UCSD-AML1 (cell line): Measurements from ENCODE around the gene MVK.

Experiments used
- DNase-seq: peaks from one replicate; lab custom pipeline; 2025; ENCODE audit not compliant: unreplicated experiment; lab: John Stamatoyannopoulos, UW

The MVK gene

GRCh38 chr12:109626378-109627115, 53.0 kb downstream of the MVK start:
- DNase-seq, result no peak

GRCh38 chr12:109627633-109628032, 54.0 kb downstream of the MVK start:
- no peak for DNase-seq

DNA sequence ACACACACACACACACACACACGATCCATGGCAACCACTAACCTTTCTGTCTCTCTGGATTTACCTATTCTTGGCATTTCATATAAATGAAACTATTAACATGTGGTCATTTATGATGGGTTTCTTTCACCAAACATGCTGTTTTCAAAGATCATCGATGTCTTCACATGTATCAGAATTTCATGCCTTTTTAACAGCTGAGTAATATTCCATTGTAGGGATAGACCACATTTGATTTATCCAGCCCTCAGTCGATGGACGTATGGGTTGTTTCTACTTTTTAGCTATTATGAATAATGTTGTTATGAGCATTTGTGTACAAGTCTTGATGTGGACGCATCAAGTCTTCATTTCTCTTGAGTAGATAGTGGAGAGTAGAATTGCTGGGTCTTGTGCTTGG, 56.5 kb downstream of the MVK start:
- no peak for DNase-seq

- no peak for DNase-seq
Measured at GRCh38 chr12:109630815-109631214, 57.2 kb downstream of the MVK start.

DNA sequence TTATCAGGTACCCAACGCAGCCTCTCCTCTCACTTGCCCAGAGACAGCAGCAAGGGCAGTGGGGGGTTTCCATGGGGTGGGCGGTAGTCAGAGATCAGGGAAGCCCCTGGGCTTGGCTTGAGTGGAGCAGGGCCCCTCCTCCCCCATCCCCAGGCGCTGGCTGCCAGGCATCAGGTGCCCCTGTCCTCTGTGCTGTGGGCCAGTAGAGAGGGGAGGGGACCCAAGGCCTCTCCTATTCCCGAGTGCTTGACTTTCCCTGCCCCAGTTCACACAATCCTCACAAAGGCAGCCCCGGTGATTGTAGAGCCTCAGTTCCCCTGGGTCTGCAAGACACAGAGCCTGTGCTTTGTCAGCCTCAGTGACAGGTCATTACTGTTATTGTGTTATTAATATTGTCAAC, 57.7 kb downstream of the MVK start:
- no peak for DNase-seq

- DNase-seq, result no peak
Measured at GRCh38 chr12:109631751-109632150, 58.2 kb downstream of the MVK start.

DNA sequence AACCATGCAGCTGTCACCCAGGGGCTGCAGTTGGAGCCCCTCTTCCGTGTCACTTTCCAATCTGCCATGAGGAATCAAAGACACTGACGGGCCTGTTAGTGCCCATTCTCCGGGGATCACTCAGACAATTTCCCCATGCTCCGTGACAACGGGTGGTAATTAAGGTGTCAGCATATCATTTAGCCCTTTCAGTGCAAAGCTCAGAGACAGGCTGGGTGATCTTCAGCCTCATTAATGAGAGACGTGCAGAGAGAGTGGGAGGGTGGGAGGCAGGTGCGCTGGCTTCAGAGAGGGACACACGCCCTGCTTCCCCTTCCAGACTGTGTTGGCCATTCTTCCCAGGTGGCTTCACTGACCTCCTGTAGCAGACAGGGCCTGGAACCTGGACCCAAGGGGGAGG, 58.7 kb downstream of the MVK start:
- no peak for DNase-seq

GRCh38 chr12:109635717-109636116, 62.1 kb downstream of the MVK start:
- no peak for DNase-seq

DNA sequence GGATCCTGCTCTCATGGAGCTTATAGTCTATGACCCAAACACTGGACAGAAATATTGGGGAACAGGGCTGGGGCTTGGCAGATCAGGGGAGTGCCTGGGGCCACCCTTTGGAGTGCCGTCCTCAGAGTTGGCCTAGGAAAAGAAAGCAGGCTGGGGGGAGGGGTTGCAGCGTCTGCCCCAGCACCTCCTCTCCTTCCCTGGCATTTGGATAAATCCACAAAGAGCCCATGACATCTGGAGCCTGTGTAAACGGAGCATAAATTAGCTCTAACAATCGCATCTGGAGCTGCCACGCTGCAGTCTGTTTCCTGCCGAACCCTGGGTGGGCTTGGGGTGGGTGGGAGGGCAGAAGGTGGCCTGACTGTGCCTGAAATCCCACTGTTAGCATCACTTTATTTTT, 63.8 kb downstream of the MVK start:
- no peak for DNase-seq

DNA sequence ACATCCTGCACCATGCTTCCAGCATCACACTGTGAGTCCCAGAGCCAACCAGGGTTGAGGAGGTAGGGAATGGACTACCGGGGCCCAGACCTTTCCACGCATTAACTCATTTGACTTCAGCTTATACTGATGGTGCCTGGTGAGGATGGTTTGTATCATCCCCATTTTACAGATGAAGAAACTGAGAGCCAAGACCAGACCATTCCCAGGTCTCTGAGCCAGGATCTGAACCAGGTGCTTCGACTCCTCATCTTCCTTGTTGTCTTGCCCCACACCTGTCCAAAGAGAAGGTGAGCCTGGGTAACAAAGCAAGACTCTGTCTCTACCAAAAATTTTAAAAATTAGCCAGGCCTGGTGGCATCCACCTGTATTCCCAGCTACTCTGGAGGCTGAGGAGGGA, 64.4 kb downstream of the MVK start:
- DNase-seq, result no peak

- DNase-seq, result no peak
Measured at GRCh38 chr12:109638735-109639134, 65.1 kb downstream of the MVK start.

GRCh38 chr12:109639151-109639872, 65.7 kb downstream of the MVK start:
- no peak for DNase-seq

DNA sequence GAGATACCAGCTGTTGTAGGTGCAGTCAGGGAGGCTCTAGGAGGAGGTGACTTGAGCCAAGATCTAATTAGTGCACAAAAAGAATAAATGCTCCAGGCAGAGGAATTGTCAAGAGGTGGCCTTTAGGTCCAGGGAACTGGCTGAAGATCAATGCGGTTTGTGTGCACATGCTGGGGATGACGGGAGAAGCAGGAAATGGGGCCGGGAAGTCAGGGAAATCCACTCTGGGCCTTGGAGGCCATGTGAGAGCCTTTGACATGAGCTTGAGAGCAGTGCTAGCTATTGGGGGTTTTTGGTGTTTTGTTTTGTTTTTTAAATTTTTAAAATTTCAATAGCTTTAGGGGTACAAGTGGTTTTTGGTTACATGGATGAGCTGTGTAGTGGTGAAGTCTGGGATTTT, 67.4 kb downstream of the MVK start:
- no peak for DNase-seq

DNA sequence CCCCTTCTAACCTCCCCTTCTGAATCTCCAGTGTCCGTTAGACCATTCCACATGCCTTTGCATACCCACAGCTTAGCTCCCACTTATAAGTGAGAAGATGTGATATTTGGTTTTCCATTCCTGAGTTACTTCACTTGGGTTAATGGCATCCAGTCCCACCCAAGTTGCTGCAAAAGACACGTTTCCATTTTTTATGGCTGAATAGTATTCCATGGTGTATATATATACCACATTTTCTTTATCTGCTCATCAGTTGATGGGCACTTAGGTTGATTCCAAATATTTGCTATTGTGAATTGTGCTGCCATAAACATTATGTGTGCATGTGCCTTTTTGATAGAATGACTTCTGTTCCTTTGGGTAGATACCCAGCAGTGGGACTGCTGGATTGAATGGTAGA, 67.8 kb downstream of the MVK start:
- no peak for DNase-seq

DNA sequence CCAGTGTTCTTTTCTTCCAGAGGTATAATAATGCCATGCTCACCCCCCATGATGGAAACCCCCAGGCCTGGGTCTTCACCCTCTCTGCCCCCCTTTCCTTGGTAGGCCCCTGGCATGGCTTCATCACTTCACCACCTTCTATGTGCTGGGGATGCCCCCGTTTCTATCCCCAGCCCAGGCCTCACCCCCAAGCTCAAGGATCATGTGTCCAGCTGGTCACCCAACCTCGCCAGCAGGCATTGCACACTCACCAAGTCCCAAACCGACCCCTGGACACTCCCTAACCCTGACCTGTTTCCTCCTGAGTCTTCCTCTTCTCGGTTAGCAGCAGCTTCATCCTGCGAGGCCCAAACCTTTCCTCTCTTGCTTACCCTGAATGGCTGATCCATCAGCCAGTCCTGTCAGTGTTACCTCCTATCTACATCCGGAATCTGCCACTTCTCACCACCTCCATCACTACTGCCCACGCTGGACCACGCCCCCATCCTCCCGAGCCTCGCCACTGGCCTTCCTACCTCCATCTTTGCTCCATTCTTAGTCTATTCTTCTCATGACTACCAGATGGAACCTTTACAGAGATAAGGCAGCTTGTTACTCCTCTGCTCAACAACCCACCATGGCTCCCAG, 69.0 kb downstream of the MVK start:
- DNase-seq, result peak; percentile 65

- DNase-seq, result no peak
Measured at GRCh38 chr12:109645194-109645593, 71.6 kb downstream of the MVK start.

DNA sequence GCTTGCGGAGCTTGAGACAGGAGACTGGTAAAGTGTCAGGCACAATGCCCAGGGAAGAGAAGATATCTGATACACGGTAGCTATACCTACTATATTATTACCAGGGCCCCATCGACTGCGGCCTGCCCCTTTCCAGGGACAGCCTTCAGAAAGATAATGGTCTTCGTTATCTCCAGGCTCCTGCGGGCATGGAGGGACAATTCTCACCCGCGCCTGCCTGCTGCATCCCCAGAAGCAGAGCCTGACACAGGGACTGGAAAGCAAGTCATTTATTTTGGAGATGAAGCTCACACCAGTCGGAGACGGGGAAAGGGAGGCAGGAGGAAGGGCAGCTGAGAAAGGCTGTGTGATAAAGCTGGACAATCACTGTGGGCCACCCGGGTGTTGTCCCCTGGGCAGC, 72.1 kb downstream of the MVK start:
- DNase-seq, result no peak
